Activated CD8-positive, alpha-beta memory T cell treated with anti-CD3 and anti-CD28 coated beads, Interleukin-2, amount 10 ng/mL, durations not matched to agents 7 days and 5 days (primary cell): ENCODE measurements around the gene ACOD1. TPM values are rescaled to one million over a fixed set of nuclear protein-coding genes. Genes with fewer than 3 reads are reported as not detected.
"Not testable (repeated sequence)": the region's sequence is repeated elsewhere in the genome, so short reads cannot be mapped to it uniquely, and the experiment has no call there.

ENCODE experiments used
- ATAC-seq: fragments of 150-1000 bp; cut with Tn5 transposase; one replicate; pipeline ENCODE4 v1.10.0; 2021; ENCODE audit warnings: moderate library complexity
- CTCF ChIA-PET: fragments of 350-600 bp; sonication (Branson Sonifier 250); formaldehyde crosslinking; loops from one replicate; lab custom pipeline; 2021; ENCODE audit warnings: antibody characterized with exemption; lab: Charles Lee
- DNase-seq: peaks from one replicate; pipeline ENCODE4 v3.0.0-alpha.2; 2020
- H3K27ac Mint-ChIP-seq: one replicate; pipeline ENCODE4 v1.8.0; 2021; ENCODE audit warnings: mild to moderate bottlenecking, mixed read lengths
- H3K27me3 Mint-ChIP-seq: one replicate; pipeline ENCODE4 v1.8.0; 2021; ENCODE audit warnings: mixed read lengths
- H3K36me3 Mint-ChIP-seq: one replicate; pipeline ENCODE4 v1.8.0; 2021; ENCODE audit warnings: mild to moderate bottlenecking, mixed read lengths
- H3K4me1 Mint-ChIP-seq: one replicate; pipeline ENCODE4 v1.8.0; 2021; ENCODE audit warnings: mixed read lengths
- H3K4me3 Mint-ChIP-seq: one replicate; pipeline ENCODE4 v1.8.0; 2021; ENCODE audit warnings: mild to moderate bottlenecking, moderate library complexity, mixed read lengths
- H3K9me3 Mint-ChIP-seq: one replicate; pipeline ENCODE4 v1.8.0; 2022; ENCODE audit warnings: low read depth, mixed read lengths
- total RNA-seq, 2 experiments: library from RNA; stranded (reverse); gene quantifications; one replicate each; pipeline ENCODE4 v1.2.3, GENCODE V29; 2021

The ACOD1 gene
- total RNA-seq, 2 experiments from 2014 or later, result not detected

GRCh38 chr13:76959734-76960133, 11.4 kb downstream of the ACOD1 start:
- DNase-seq, H3K27me3 Mint-ChIP-seq, H3K4me1 Mint-ChIP-seq, H3K36me3 Mint-ChIP-seq, ATAC-seq, H3K4me3 Mint-ChIP-seq, CTCF ChIA-PET, H3K27ac Mint-ChIP-seq: not testable (repeated sequence)
- peaks cover 14% of the 10 kb centered on the region for H3K9me3 Mint-ChIP-seq

GRCh38 chr13:76965759-76966421, 17.6 kb downstream of the ACOD1 start:
- no peak for DNase-seq
- H3K36me3 Mint-ChIP-seq, result no peaks in the 10 kb centered on the region
- no peaks in the 10 kb centered on the region for H3K4me1 Mint-ChIP-seq
- H3K9me3 Mint-ChIP-seq, result peaks cover 4% of the 10 kb centered on the region
- CTCF ChIA-PET, result no interaction called here
- peaks cover 19% of the 10 kb centered on the region for H3K27me3 Mint-ChIP-seq
- H3K27ac Mint-ChIP-seq, result no peak overlapping the region
- no peak for ATAC-seq
- no peak overlapping the region for H3K4me3 Mint-ChIP-seq

GRCh38 chr13:76967031-76967430, 18.7 kb downstream of the ACOD1 start:
- Mint-ChIP-seq H3K4me3 (no peak overlapping the region), H3K9me3 (no peaks in the 10 kb centered on the region), H3K27ac (no peak overlapping the region), H3K4me1 (no peaks in the 10 kb centered on the region), H3K36me3 (no peaks in the 10 kb centered on the region), H3K27me3 (peaks cover 31% of the 10 kb centered on the region)
- DNase-seq, result no peak
- ATAC-seq, result no peak
- CTCF ChIA-PET, result interaction anchor here (0.7 kb wide), 1 partner anchor 13 kb away, joined by 3 read pairs; no protein-coding TSS in a partner anchor

- no peak overlapping the region for H3K4me3 Mint-ChIP-seq
- H3K27me3 Mint-ChIP-seq, result peaks cover 41% of the 10 kb centered on the region
- no peaks in the 10 kb centered on the region for H3K36me3 Mint-ChIP-seq
- DNase-seq (no peak), ATAC-seq (no peak)
- H3K4me1 Mint-ChIP-seq, result no peaks in the 10 kb centered on the region
- no peak overlapping the region for H3K27ac Mint-ChIP-seq
- no peaks in the 10 kb centered on the region for H3K9me3 Mint-ChIP-seq
- CTCF ChIA-PET, result interaction anchor here (3.4 kb wide), 1 partner anchor 12 kb away, joined by 19 read pairs; no protein-coding TSS in a partner anchor
Observed at GRCh38 chr13:76968041-76968440, 19.7 kb downstream of the ACOD1 start.

GRCh38 chr13:76969488-76970365, 21.4 kb downstream of the ACOD1 start:
- CTCF ChIA-PET, result interaction anchor here (0.9 to 3.4 kb wide), 2 partner anchors 10 to 66 kb away, joined by 3 to 19 read pairs; no protein-coding TSS in a partner anchor
- H3K9me3 Mint-ChIP-seq, result no peaks in the 10 kb centered on the region
- no peak for DNase-seq
- ATAC-seq, result no peak
- no peaks in the 10 kb centered on the region for H3K36me3 Mint-ChIP-seq
- H3K4me1 Mint-ChIP-seq, result peaks cover 9% of the 10 kb centered on the region
- H3K4me3 Mint-ChIP-seq, result no peak overlapping the region
- H3K27me3 Mint-ChIP-seq, result peaks cover 52% of the 10 kb centered on the region
- H3K27ac Mint-ChIP-seq, result no peak overlapping the region

- Mint-ChIP-seq H3K27me3 (peaks cover 58% of the 10 kb centered on the region), H3K36me3 (no peaks in the 10 kb centered on the region), H3K9me3 (no peaks in the 10 kb centered on the region), H3K27ac (no peak overlapping the region), H3K4me3 (no peak overlapping the region), H3K4me1 (peaks cover 9% of the 10 kb centered on the region)
- ATAC-seq (no peak), DNase-seq (no peak)
- CTCF ChIA-PET, result interaction anchor here (1.0 to 1.4 kb wide), 2 partner anchors 9 to 13 kb away, joined by 3 to 9 read pairs; no protein-coding TSS in a partner anchor
Observed at GRCh38 chr13:76971215-76971614, 22.9 kb downstream of the ACOD1 start.

GRCh38 chr13:76971851-76972829, 23.8 kb downstream of the ACOD1 start:
- ATAC-seq (no peak), DNase-seq (no peak)
- no peak overlapping the region for H3K27ac Mint-ChIP-seq
- no peaks in the 10 kb centered on the region for H3K9me3 Mint-ChIP-seq
- H3K27me3 Mint-ChIP-seq, result peaks cover 61% of the 10 kb centered on the region
- H3K4me3 Mint-ChIP-seq, result no peak overlapping the region
- no peaks in the 10 kb centered on the region for H3K36me3 Mint-ChIP-seq
- peaks cover 14% of the 10 kb centered on the region for H3K4me1 Mint-ChIP-seq
- CTCF ChIA-PET, result interaction anchor here (1.0 to 1.7 kb wide), 3 partner anchors 8 to 506 kb away, joined by 3 to 9 read pairs (median 3); no protein-coding TSS in a partner anchor

GRCh38 chr13:76973920-76974617, 25.8 kb downstream of the ACOD1 start:
- Mint-ChIP-seq H3K4me3 (no peak overlapping the region), H3K27ac (no peak overlapping the region), H3K27me3 (peaks cover 74% of the 10 kb centered on the region), H3K4me1 (peaks cover 15% of the 10 kb centered on the region), H3K36me3 (no peaks in the 10 kb centered on the region), H3K9me3 (no peaks in the 10 kb centered on the region)
- DNase-seq (no peak), ATAC-seq (no peak)
- CTCF ChIA-PET, result interaction anchor here (1.2 to 1.7 kb wide), 2 partner anchors 88 to 505 kb away, joined by 3 read pairs; no protein-coding TSS in a partner anchor

GRCh38 chr13:76974618-76974975, 26.3 kb downstream of the ACOD1 start:
- H3K36me3 Mint-ChIP-seq, result no peaks in the 10 kb centered on the region
- no peak overlapping the region for H3K4me3 Mint-ChIP-seq
- no peaks in the 10 kb centered on the region for H3K9me3 Mint-ChIP-seq
- H3K27ac Mint-ChIP-seq, result no peak overlapping the region
- CTCF ChIA-PET, result no interaction called here
- DNase-seq, result no peak
- peaks cover 77% of the 10 kb centered on the region for H3K27me3 Mint-ChIP-seq
- ATAC-seq, result no peak
- peaks cover 16% of the 10 kb centered on the region for H3K4me1 Mint-ChIP-seq

GRCh38 chr13:76975863-76976262, 27.6 kb downstream of the ACOD1 start:
- H3K36me3 Mint-ChIP-seq, result no peaks in the 10 kb centered on the region
- ATAC-seq, result no peak
- CTCF ChIA-PET, result no interaction called here
- peaks cover 73% of the 10 kb centered on the region for H3K27me3 Mint-ChIP-seq
- H3K27ac Mint-ChIP-seq, result no peak overlapping the region
- H3K9me3 Mint-ChIP-seq, result no peaks in the 10 kb centered on the region
- H3K4me1 Mint-ChIP-seq, result peaks cover 17% of the 10 kb centered on the region
- no peak for DNase-seq
- H3K4me3 Mint-ChIP-seq, result no peak overlapping the region

GRCh38 chr13:76976490-76976889, 28.2 kb downstream of the ACOD1 start:
- peaks cover 73% of the 10 kb centered on the region for H3K27me3 Mint-ChIP-seq
- ATAC-seq (no peak), DNase-seq (no peak)
- no peak overlapping the region for H3K27ac Mint-ChIP-seq
- no peaks in the 10 kb centered on the region for H3K9me3 Mint-ChIP-seq
- H3K4me3 Mint-ChIP-seq, result no peak overlapping the region
- no peaks in the 10 kb centered on the region for H3K36me3 Mint-ChIP-seq
- peaks cover 17% of the 10 kb centered on the region for H3K4me1 Mint-ChIP-seq
- CTCF ChIA-PET, result no interaction called here

- peaks cover 17% of the 10 kb centered on the region for H3K4me1 Mint-ChIP-seq
- CTCF ChIA-PET, result no interaction called here
- DNase-seq (no peak), ATAC-seq (no peak)
- H3K27ac Mint-ChIP-seq, result no peak overlapping the region
- H3K36me3 Mint-ChIP-seq, result no peaks in the 10 kb centered on the region
- H3K4me3 Mint-ChIP-seq, result no peak overlapping the region
- H3K27me3 Mint-ChIP-seq, result peaks cover 73% of the 10 kb centered on the region
- H3K9me3 Mint-ChIP-seq, result no peaks in the 10 kb centered on the region
Observed at GRCh38 chr13:76976929-76977328, 28.6 kb downstream of the ACOD1 start.
